ENCODE measurements around the gene DPP4. TPM values are rescaled to one million over a fixed set of nuclear protein-coding genes. Genes with fewer than 3 reads are reported as not detected.

DPP4 gene
- total and polyA plus RNA-seq, 2 donors from 2014 or later, result 29.4 to 74.8 TPM

GRCh38 chr2:161969159-161969558 is 104.9 kb downstream of the DPP4 start:
- FAIRE-seq (no peak), DNase-seq (no peak)
- H3K9me3 ChIP-seq (ENCODE audit: control insufficient read depth in 2 of 3, insufficient read depth in 1 of 3, low read length in 3 of 3), result no peaks in the 10 kb centered on the region
- H3K36me3 ChIP-seq (ENCODE audit: control insufficient read depth in 2 of 3, insufficient read depth in 3 of 3, low read length in 3 of 3), result no peaks in the 10 kb centered on the region
- H3K27me3 ChIP-seq (ENCODE audit: control insufficient read depth, insufficient read depth, low read length), result no peaks in the 10 kb centered on the region
- no peaks in the 10 kb centered on the region for H3K4me1 ChIP-seq (ENCODE audit: control insufficient read depth in 2 of 3, insufficient read depth in 2 of 3, low read depth in 1 of 3, low read length in 3 of 3)
- no peak for TF ChIP-seq CTCF (IDR thresholded peaks at IDR 0.05; ENCODE audit: borderline replicate concordance, extremely low read depth, insufficient read depth)
- intact Hi-C loops (cut with DNase I), result no loop called here
- no peak overlapping the region for H3K9ac ChIP-seq (ENCODE audit: low read length in 3 of 3)
- no peak overlapping the region for H3K27ac ChIP-seq (ENCODE audit: low read depth in 2 of 2, low read length in 2 of 2)
- H3K4me3 ChIP-seq (ENCODE audit: low read length in 3 of 3), result no peak overlapping the region

GRCh38 chr2:161965994-161966393 is 108.0 kb downstream of the DPP4 start:
- H3K27me3 ChIP-seq (ENCODE audit: control insufficient read depth, insufficient read depth, low read length), result no peaks in the 10 kb centered on the region
- no peak for TF ChIP-seq CTCF (IDR thresholded peaks at IDR 0.05; ENCODE audit: borderline replicate concordance, extremely low read depth, insufficient read depth)
- no peak overlapping the region for H3K27ac ChIP-seq (ENCODE audit: low read depth in 2 of 2, low read length in 2 of 2)
- no peaks in the 10 kb centered on the region for H3K4me1 ChIP-seq (ENCODE audit: control insufficient read depth in 2 of 3, insufficient read depth in 2 of 3, low read depth in 1 of 3, low read length in 3 of 3)
- intact Hi-C loops (cut with DNase I), result no loop called here
- H3K9me3 ChIP-seq (ENCODE audit: control insufficient read depth in 2 of 3, insufficient read depth in 1 of 3, low read length in 3 of 3), result no peaks in the 10 kb centered on the region
- DNase-seq (no peak), FAIRE-seq (no peak)
- H3K36me3 ChIP-seq (ENCODE audit: control insufficient read depth in 2 of 3, insufficient read depth in 3 of 3, low read length in 3 of 3), result no peaks in the 10 kb centered on the region
- H3K4me3 ChIP-seq (ENCODE audit: low read length in 3 of 3), result no peak overlapping the region
- no peak overlapping the region for H3K9ac ChIP-seq (ENCODE audit: low read length in 3 of 3)

- DNase-seq, result no peak
- intact Hi-C loops (cut with DNase I), result no loop called here
- no peak for TF ChIP-seq CTCF (IDR thresholded peaks at IDR 0.05; ENCODE audit: borderline replicate concordance, extremely low read depth, insufficient read depth)
- FAIRE-seq, result no peak
- Histone ChIP-seq H3K36me3 (ENCODE audit: control insufficient read depth in 2 of 3, insufficient read depth in 3 of 3, low read length in 3 of 3) (no peaks in the 10 kb centered on the region), H3K4me1 (ENCODE audit: control insufficient read depth in 2 of 3, insufficient read depth in 2 of 3, low read depth in 1 of 3, low read length in 3 of 3) (no peaks in the 10 kb centered on the region), H3K9ac (ENCODE audit: low read length in 3 of 3) (no peak overlapping the region), H3K9me3 (ENCODE audit: control insufficient read depth in 2 of 3, insufficient read depth in 1 of 3, low read length in 3 of 3) (no peaks in the 10 kb centered on the region), H3K4me3 (ENCODE audit: low read length in 3 of 3) (no peak overlapping the region), H3K27me3 (ENCODE audit: control insufficient read depth, insufficient read depth, low read length) (no peaks in the 10 kb centered on the region), H3K27ac (ENCODE audit: low read depth in 2 of 2, low read length in 2 of 2) (no peak overlapping the region)
Measured at GRCh38 chr2:161964160-161964559, 109.9 kb downstream of the DPP4 start.

GRCh38 chr2:161962160-161962559 is 111.9 kb downstream of the DPP4 start:
- no peak for TF ChIP-seq CTCF (IDR thresholded peaks at IDR 0.05; ENCODE audit: borderline replicate concordance, extremely low read depth, insufficient read depth)
- DNase-seq, result no peak
- FAIRE-seq, result no peak
- no peak overlapping the region for H3K4me3 ChIP-seq (ENCODE audit: low read length in 3 of 3)
- no peaks in the 10 kb centered on the region for H3K27me3 ChIP-seq (ENCODE audit: control insufficient read depth, insufficient read depth, low read length)
- intact Hi-C loops (cut with DNase I), result no loop called here
- H3K27ac ChIP-seq (ENCODE audit: low read depth in 2 of 2, low read length in 2 of 2), result no peak overlapping the region
- H3K4me1 ChIP-seq (ENCODE audit: control insufficient read depth in 2 of 3, insufficient read depth in 2 of 3, low read depth in 1 of 3, low read length in 3 of 3), result no peaks in the 10 kb centered on the region
- H3K36me3 ChIP-seq (ENCODE audit: control insufficient read depth in 2 of 3, insufficient read depth in 3 of 3, low read length in 3 of 3), result no peaks in the 10 kb centered on the region
- no peak overlapping the region for H3K9ac ChIP-seq (ENCODE audit: low read length in 3 of 3)
- no peaks in the 10 kb centered on the region for H3K9me3 ChIP-seq (ENCODE audit: control insufficient read depth in 2 of 3, insufficient read depth in 1 of 3, low read length in 3 of 3)
